Measurements from ENCODE around the gene TAS1R2. TPM values are rescaled to one million over a fixed set of nuclear protein-coding genes. Genes with fewer than 3 reads are reported as not detected.

TAS1R2 gene
- total and polyA plus RNA-seq, 9 donors = not detected

DNA sequence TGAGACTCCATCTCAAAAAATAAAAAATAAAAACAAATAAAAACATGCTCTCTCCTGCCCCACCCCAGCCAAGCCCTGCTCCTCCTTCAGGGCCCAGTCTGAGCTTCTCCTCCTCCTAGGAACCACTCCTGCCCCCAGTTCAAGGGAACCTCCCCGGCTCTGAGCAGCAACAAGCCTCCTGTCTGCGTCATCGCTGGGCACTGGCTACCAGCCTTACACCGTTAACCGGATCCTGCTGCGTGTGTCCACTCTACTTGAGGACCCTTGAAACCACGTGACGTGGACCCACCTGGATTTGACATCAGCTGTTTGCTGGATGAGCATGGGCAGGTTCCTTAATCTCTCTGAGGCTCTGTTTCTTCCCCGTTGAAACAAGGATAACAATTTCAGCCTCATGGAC lies 1.6 kb upstream of the TAS1R2 start:
- Histone ChIP-seq H3K9me3 (no peaks in the 10 kb centered on the region), H3K4me3 (no peak overlapping the region), H3K27me3 (no peaks in the 10 kb centered on the region), H3K27ac (no peak overlapping the region), H3K36me3 (no peaks in the 10 kb centered on the region), H3K4me1 (ENCODE audit: insufficient read depth) (no peaks in the 10 kb centered on the region)
- no peak for DNase-seq
- intact Hi-C loops (cut with DNase I) = no loop called here
- TF ChIP-seq CTCF (IDR thresholded peaks at IDR 0.05) (no peak), EP300 (IDR thresholded peaks at IDR 0.05) (no peak), POLR2A (IDR thresholded peaks at IDR 0.05) (no peak)
- 65 to 80% (median 71%) methylated on average over 9 of the region's 9 CpGs for WGBS, 3 donors

- intact Hi-C loops (cut with DNase I) = no loop called here
- WGBS, 3 donors = 90 to 94% (median 91%) methylated on average over 7 of the region's 7 CpGs
Observed at GRCh38 chr1:18858070-18858688, 1.3 kb downstream of the TAS1R2 start.

GRCh38 chr1:18856435-18856834 lies 3.0 kb downstream of the TAS1R2 start:
- no peak overlapping the region for H3K4me3 ChIP-seq
- intact Hi-C loops (cut with DNase I) = no loop called here
- H3K9me3 ChIP-seq = no peaks in the 10 kb centered on the region
- TF ChIP-seq EP300 (IDR thresholded peaks at IDR 0.05) (no peak), POLR2A (IDR thresholded peaks at IDR 0.05) (no peak), CTCF (IDR thresholded peaks at IDR 0.05) (no peak)
- DNase-seq = no peak
- H3K4me1 ChIP-seq (ENCODE audit: insufficient read depth) = no peaks in the 10 kb centered on the region
- no peaks in the 10 kb centered on the region for H3K36me3 ChIP-seq
- WGBS, 3 donors = 88 to 98% (median 94%) methylated on average over 1 of the region's 1 CpG
- no peaks in the 10 kb centered on the region for H3K27me3 ChIP-seq
- no peak overlapping the region for H3K27ac ChIP-seq

More at GRCh38 chr1:18858070-18858688, 1.3 kb downstream of the TAS1R2 start:
- Histone ChIP-seq H3K27me3 (no peaks in the 10 kb centered on the region), H3K4me3 (no peak overlapping the region), H3K27ac (no peak overlapping the region), H3K9me3 (no peaks in the 10 kb centered on the region), H3K4me1 (ENCODE audit: insufficient read depth) (no peaks in the 10 kb centered on the region), H3K36me3 (no peaks in the 10 kb centered on the region)
- TF ChIP-seq CTCF (IDR thresholded peaks at IDR 0.05) = no peak
- no peak for TF ChIP-seq POLR2A (IDR thresholded peaks at IDR 0.05)
- no peak for TF ChIP-seq EP300 (IDR thresholded peaks at IDR 0.05)
- no peak for DNase-seq

DNA sequence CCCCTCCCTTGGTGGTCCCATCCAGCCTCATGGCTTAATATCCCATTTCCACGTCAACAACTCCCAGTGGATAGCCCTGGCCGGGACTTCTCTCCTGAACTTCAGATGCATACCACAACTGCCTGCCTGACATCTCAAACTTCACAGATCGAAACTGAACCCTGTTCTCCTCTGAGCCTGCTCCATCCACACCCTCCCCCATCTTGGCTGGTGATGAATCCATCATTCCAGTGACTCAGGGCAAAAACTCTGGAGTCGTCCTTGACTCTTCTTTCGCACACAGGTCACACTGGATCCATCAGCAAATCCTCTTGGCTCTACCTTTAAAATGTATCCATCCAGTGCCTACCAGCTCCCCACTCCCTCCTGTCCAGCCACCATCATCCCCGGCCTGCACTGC lies 3.9 kb downstream of the TAS1R2 start:
- no peak overlapping the region for H3K4me3 ChIP-seq
- DNase-seq = no peak
- H3K27ac ChIP-seq = no peak overlapping the region
- H3K4me1 ChIP-seq (ENCODE audit: insufficient read depth) = no peaks in the 10 kb centered on the region
- no peaks in the 10 kb centered on the region for H3K9me3 ChIP-seq
- no peak for TF ChIP-seq EP300 (IDR thresholded peaks at IDR 0.05)
- no peak for TF ChIP-seq POLR2A (IDR thresholded peaks at IDR 0.05)
- no peak for TF ChIP-seq CTCF (IDR thresholded peaks at IDR 0.05)
- 59 to 64% (median 61%) methylated on average over 6 of the region's 6 CpGs for WGBS, 3 donors
- intact Hi-C loops (cut with DNase I) = no loop called here
- no peaks in the 10 kb centered on the region for H3K27me3 ChIP-seq
- H3K36me3 ChIP-seq = no peaks in the 10 kb centered on the region
